SK-N-SH (cell line): Measurements from ENCODE around the gene CKS1B. TPM values are rescaled to one million over a fixed set of nuclear protein-coding genes. Genes with fewer than 3 reads are reported as not detected.

ENCODE experiments used
- CTCF ChIA-PET: fragments of 300-600, 350-600 bp; formaldehyde crosslinking; extraction: SDS; loops from one replicate; lab custom pipeline; 2021; lab: Yijun Ruan, JAX
- POLR2A ChIA-PET: fragments of 350-600 bp; sonication (Branson Sonifier 250); formaldehyde crosslinking; extraction: SDS; loops from one replicate; lab custom pipeline; 2020; ENCODE audit warnings: antibody characterized with exemption, inconsistent platforms; lab: Yijun Ruan, JAX
- DNase-seq: peaks from one replicate; pipeline ENCODE4 v3.0.0; 2012
- H2AFZ ChIP-seq: fragments of 200-600 bp; sonication (generic); 2 replicates; pipeline ENCODE4 v1.8.1; 2016; ENCODE audit warnings: antibody characterized with exemption, mild to moderate bottlenecking, low read depth
- H3F3A ChIP-seq: fragments of 200-600 bp; sonication (generic); replicated peaks from 2 replicates; pipeline ENCODE3; 2016; ENCODE audit warnings: antibody characterized with exemption, mild to moderate bottlenecking; ENCODE audit not compliant: insufficient read depth
- H3K27ac ChIP-seq, 2 experiments: fragments of 200-500 bp in 1 of 2; fragments of 200-600 bp in 1 of 2; sonication (Bioruptor generic) in 1 of 2; sonication (generic), shearing (Covaris generic) in 1 of 2; 2 replicates each; pipeline versions ENCODE4 v1.5.1 to v1.6.1; 2014 to 2016; ENCODE audit warnings: low read depth in 2 of 2, inconsistent platforms in 1 of 2, low read length in 1 of 2, mild to moderate bottlenecking in 1 of 2, mixed read lengths in 1 of 2
- H3K27me3 ChIP-seq: fragments of 200-600 bp; sonication (generic), shearing (Covaris generic); 2 replicates; pipeline ENCODE4 v1.6.1; 2016; ENCODE audit warnings: mixed run types; ENCODE audit not compliant: insufficient read depth
- H3K36me3 ChIP-seq, 2 experiments: fragments of 200-500 bp in 1 of 2; fragments of 200-600 bp in 1 of 2; sonication (Bioruptor generic) in 1 of 2; sonication (generic) in 1 of 2; replicated peaks in 1 of 2; 2 replicates each; pipeline versions ENCODE3 to v1.5.1; 2014 to 2016; ENCODE audit warnings: low read length in 1 of 2, mild to moderate bottlenecking in 1 of 2; ENCODE audit not compliant: insufficient read depth in 2 of 2, control insufficient read depth in 1 of 2
- H3K4me1 ChIP-seq, 2 experiments: fragments of 200-500 bp in 1 of 2; fragments of 200-600 bp in 1 of 2; sonication (Bioruptor generic) in 1 of 2; sonication (generic), shearing (Covaris generic) in 1 of 2; 2 replicates each; pipeline versions ENCODE4 v1.5.1 to v1.6.1; 2014 to 2016; ENCODE audit warnings: low read depth in 1 of 2, low read length in 1 of 2, mixed run types in 1 of 2; ENCODE audit not compliant: insufficient read depth in 2 of 2, control insufficient read depth in 1 of 2
- H3K4me2 ChIP-seq: fragments of 200-600 bp; sonication (generic), shearing (Covaris generic); 2 replicates; pipeline ENCODE4 v1.6.1; 2017; ENCODE audit warnings: mixed run types
- H3K4me3 ChIP-seq, 2 experiments: fragments of 200-500 bp in 1 of 2; fragments of 200-600 bp in 1 of 2; sonication (Bioruptor generic) in 1 of 2; sonication (generic), shearing (Covaris generic) in 1 of 2; 2 replicates each; pipeline versions ENCODE4 v1.5.1 to v1.8.1; 2014 to 2016; ENCODE audit warnings: low read depth in 2 of 2, inconsistent platforms in 1 of 2, low read length in 1 of 2, mild to moderate bottlenecking in 1 of 2, mixed read lengths in 1 of 2, moderate library complexity in 1 of 2
- H3K79me2 ChIP-seq: fragments of 200-600 bp; sonication (generic); 2 replicates; pipeline ENCODE4 v1.8.1; 2017; ENCODE audit warnings: mild to moderate bottlenecking; ENCODE audit not compliant: insufficient read depth
- H3K9ac ChIP-seq: fragments of 200-600 bp; sonication (generic); 2 replicates; pipeline ENCODE4 v1.6.1; 2017; ENCODE audit warnings: mixed run types
- H3K9me2 ChIP-seq: fragments of 200-600 bp; sonication (generic); 2 replicates; pipeline ENCODE4 v1.6.1; 2017; ENCODE audit warnings: mixed run types
- H3K9me3 ChIP-seq: fragments of 200-600 bp; sonication (generic); 2 replicates; pipeline ENCODE4 v1.6.1; 2017; ENCODE audit warnings: mixed run types, mild to moderate bottlenecking, moderate library complexity
- H4K20me1 ChIP-seq: fragments of 200-600 bp; sonication (generic); 2 replicates; pipeline ENCODE4 v1.6.1; 2017; ENCODE audit warnings: mild to moderate bottlenecking, mixed run types; ENCODE audit not compliant: insufficient read depth
- CHD2 ChIP-seq: fragments of 150-350 bp; IDR thresholded peaks from 2 replicates; pipeline ENCODE4 v1.6.1; 2018; ENCODE audit warnings: low read length; ENCODE audit not compliant: partially characterized antibody
- CTCF ChIP-seq: fragments of 200-600 bp; sonication (generic); IDR thresholded peaks from 2 replicates; pipeline ENCODE4 v1.6.1; 2017; ENCODE audit warnings: antibody characterized with exemption, mild to moderate bottlenecking, moderate library complexity
- EZH2phosphoT487 ChIP-seq: fragments of 200-600 bp; sonication (generic); IDR thresholded peaks from 2 replicates; pipeline ENCODE4 v1.6.1; 2017; ENCODE audit warnings: low read depth, mixed run types, mild to moderate bottlenecking, antibody characterized with exemption, moderate library complexity, borderline replicate concordance
- FOSL2 ChIP-seq: IDR thresholded peaks from 2 replicates; pipeline ENCODE4 v1.4.0; 2012; ENCODE audit warnings: low read depth, mild to moderate bottlenecking, moderate library complexity, borderline replicate concordance
- FOXM1 ChIP-seq: IDR thresholded peaks from 2 replicates; pipeline ENCODE4 v1.4.0; 2012; ENCODE audit warnings: low read depth, mild to moderate bottlenecking
- MAX ChIP-seq: IDR thresholded peaks from 2 replicates; pipeline ENCODE4 v1.4.0; 2012; ENCODE audit warnings: low read depth
- MXI1 ChIP-seq: IDR thresholded peaks from 2 replicates; pipeline ENCODE4 v1.6.1; 2012; ENCODE audit warnings: mild to moderate bottlenecking, low read depth, low read length, improper control_type of control experiment
- NRF1 ChIP-seq: IDR thresholded peaks from 2 replicates; pipeline ENCODE4 v1.6.1; 2012; ENCODE audit warnings: low read depth, mild to moderate bottlenecking, low read length
- PBX3 ChIP-seq: IDR thresholded peaks from 2 replicates; pipeline ENCODE4; 2012
- RAD21 ChIP-seq: IDR thresholded peaks from 2 replicates; pipeline ENCODE4 v1.6.1; 2012; ENCODE audit warnings: mild to moderate bottlenecking, low read length
- RCOR1 ChIP-seq: fragments of 150-350 bp; IDR thresholded peaks from 2 replicates; pipeline ENCODE4 v1.6.1; 2017; ENCODE audit warnings: antibody characterized with exemption, low read length
- SIN3A ChIP-seq: IDR thresholded peaks from 2 replicates; pipeline ENCODE4 v1.6.1; 2012; ENCODE audit warnings: low read depth, mild to moderate bottlenecking, low read length, moderate library complexity, borderline replicate concordance
- SMC3 ChIP-seq: IDR thresholded peaks from 2 replicates; pipeline ENCODE4 v1.6.1; 2012; ENCODE audit warnings: low read depth, low read length, improper control_type of control experiment
- WGBS: methylation state at CpG from one replicate; pipeline ENCODE4 v1.1.6; 2017; ENCODE audit warnings: low lambda C conversion rate; 5-methylcytosine and 5-hydroxymethylcytosine counted together
- polyA plus RNA-seq, 3 experiments: library from polyadenylated mRNA; depleted of rRNA; stranded (reverse); fragments of >200 nt; gene quantifications; 2 replicates each; pipeline ENCODE4 v1.2.3, GENCODE V29; 2012

Gene CKS1B
- polyA plus RNA-seq, 1 of the 3 experiments (the other 2 are of a cell fraction) = 308 TPM

DNA sequence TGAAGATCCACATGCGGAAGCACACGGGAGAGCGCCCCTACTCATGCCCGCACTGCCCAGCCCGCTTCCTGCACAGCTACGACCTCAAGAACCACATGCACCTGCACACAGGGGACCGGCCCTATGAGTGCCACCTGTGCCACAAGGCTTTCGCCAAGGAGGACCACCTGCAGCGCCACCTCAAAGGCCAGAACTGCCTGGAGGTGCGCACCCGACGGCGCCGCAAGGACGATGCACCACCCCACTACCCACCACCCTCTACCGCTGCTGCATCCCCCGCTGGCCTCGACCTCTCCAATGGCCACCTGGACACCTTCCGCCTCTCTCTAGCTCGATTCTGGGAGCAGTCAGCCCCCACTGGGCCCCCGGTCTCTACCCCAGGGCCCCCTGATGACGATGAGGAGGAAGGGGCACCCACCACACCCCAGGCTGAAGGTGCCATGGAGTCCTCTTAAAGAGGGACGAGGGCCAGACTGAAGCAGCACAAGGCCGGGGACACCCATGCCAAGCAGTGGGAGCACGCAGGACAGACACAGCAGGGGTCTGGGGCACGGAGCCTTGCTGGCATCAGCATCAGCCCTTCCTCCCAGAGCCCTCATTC lies 41.9 kb downstream of the CKS1B start:
- H3K27ac ChIP-seq = no peak overlapping the region
- POLR2A ChIA-PET = no interaction called here
- WGBS = 99% methylated on average over 24 of the region's 26 CpGs

GRCh38 chr1:155017041-155017945 lies 42.8 kb downstream of the CKS1B start:
- CTCF ChIA-PET = interaction anchor here (0.6 to 9.3 kb wide), 46 partner anchors 8 to 461 kb away, joined by 3 to 149 read pairs (median 6); partner anchors contain the start of genes ADAM15, CKS1B, DCST1 and DCST2
- 29% methylated on average over 18 of the region's 49 CpGs for WGBS
- H3K9me2 ChIP-seq = no peaks in the 10 kb centered on the region
- no peaks in the 10 kb centered on the region for H4K20me1 ChIP-seq
- peaks cover 6% of the 10 kb centered on the region for H3F3A ChIP-seq
- H3K4me1 ChIP-seq = peaks cover 0 to 6% of the 10 kb centered on the region in 2 experiments; a peak in 1 of 4 replicates
- H3K9me3 ChIP-seq = no peaks in the 10 kb centered on the region
- peak; percentile 93 for DNase-seq
- H3K36me3 ChIP-seq = peaks cover 0 to 22% of the 10 kb centered on the region in 2 experiments
- H2AFZ ChIP-seq = no peak overlapping the region
- POLR2A ChIA-PET = interaction anchor here (0.6 to 0.9 kb wide), 3 partner anchors 13 to 61 kb away, joined by 3 to 4 read pairs (median 3); partner anchors contain the start of genes PBXIP1 and PYGO2
- no peak for TF ChIP-seq EZH2phosphoT487
- peak; percentile 67 for TF ChIP-seq RAD21
- TF ChIP-seq CHD2 = peak; percentile 57
- TF ChIP-seq SIN3A = peak; percentile 55; the same call in 1 of the 2 replicates
- peak; percentile 86 for TF ChIP-seq CTCF
- TF ChIP-seq MXI1 = peak; percentile 54; the same call in 1 of the 2 replicates
- TF ChIP-seq PBX3 = peak; percentile 7; the same call in 1 of the 2 replicates
- TF ChIP-seq NRF1 = no peak
- peak; percentile 83 for TF ChIP-seq SMC3
- TF ChIP-seq RCOR1 = peak; percentile 74
- TF ChIP-seq FOSL2 = no peak
- TF ChIP-seq MAX = peak; percentile 61; the same call in 1 of the 2 replicates
- H3K4me3 ChIP-seq = peak overlapping the region; percentile 20 to 51; a peak in 2 of 4 replicates
- peak overlapping the region; percentile 45; the same call in 1 of the 2 replicates for H3K4me2 ChIP-seq
- no peak overlapping the region for H3K9ac ChIP-seq
- H3K27ac ChIP-seq = no peak overlapping the region
- H3K27me3 ChIP-seq = no peaks in the 10 kb centered on the region
- no peaks in the 10 kb centered on the region for H3K79me2 ChIP-seq

More for the DNA sequence above, 41.9 kb downstream of the CKS1B start:
- Histone ChIP-seq H2AFZ (no peak overlapping the region), H4K20me1 (no peaks in the 10 kb centered on the region), H3K9me3 (no peaks in the 10 kb centered on the region), H3K9me2 (no peaks in the 10 kb centered on the region), H3K4me3 (no peak overlapping the region), H3K27me3 (no peaks in the 10 kb centered on the region), H3K9ac (no peak overlapping the region), H3F3A (peaks cover 6% of the 10 kb centered on the region), H3K4me1 (peaks cover 0 to 15% of the 10 kb centered on the region in 2 experiments; a peak in 1 of 4 replicates), H3K36me3 (peaks cover 0 to 22% of the 10 kb centered on the region in 2 experiments), H3K79me2 (no peaks in the 10 kb centered on the region), H3K4me2 (no peak overlapping the region)
- no peak for TF ChIP-seq NRF1
- no peak for TF ChIP-seq FOXM1
- CTCF ChIA-PET = interaction anchor here (0.7 to 9.3 kb wide), 26 partner anchors 9 to 442 kb away, joined by 3 to 149 read pairs (median 8); partner anchors contain the start of genes ADAM15, DCST1, DCST2 and FLAD1
- DNase-seq = no peak
